IMR-90 (cell line): ENCODE results near the gene BTBD9.

Source experiments
- BHLHE40 ChIP-seq: fragments of 150-350 bp; IDR thresholded peaks from 2 replicates; pipeline ENCODE4 v1.6.1; 2016; ENCODE audit warnings: mild to moderate bottlenecking, low read depth, low read length
- CEBPB ChIP-seq: IDR thresholded peaks from 2 replicates; pipeline ENCODE4 v1.6.1; 2012; ENCODE audit warnings: low read depth, low read length, improper control_type of control experiment
- CTCF ChIP-seq: conservative IDR thresholded peaks from 2 replicates; pipeline ENCODE4 v1.5.1; 2012; ENCODE audit warnings: mild to moderate bottlenecking, low read depth, low read length, improper control_type of control experiment
- FOS ChIP-seq: fragments of 150-350 bp; IDR thresholded peaks from 2 replicates; pipeline ENCODE4 v1.6.1; 2016; ENCODE audit warnings: low read depth, low read length
- MAFK ChIP-seq: IDR thresholded peaks from 2 replicates; pipeline ENCODE4 v1.6.1; 2012; ENCODE audit warnings: low read depth, low read length, improper control_type of control experiment
- MAZ ChIP-seq: IDR thresholded peaks from 2 replicates; pipeline ENCODE4 v1.6.1; 2012; ENCODE audit warnings: low read depth, mild to moderate bottlenecking, low read length, improper control_type of control experiment, moderate library complexity, borderline replicate concordance
- POLR2A ChIP-seq: IDR thresholded peaks from 2 replicates; pipeline ENCODE4 v1.6.1; 2012; ENCODE audit warnings: mild to moderate bottlenecking, low read depth, low read length
- RAD21 ChIP-seq: IDR thresholded peaks from 2 replicates; pipeline ENCODE4 v1.6.1; 2012; ENCODE audit warnings: low read length, improper control_type of control experiment
- RFX5 ChIP-seq: IDR thresholded peaks from 2 replicates; pipeline ENCODE4 v1.8.0; 2012; ENCODE audit warnings: low read depth, mild to moderate bottlenecking, low read length, moderate library complexity
- SMC3 ChIP-seq: fragments of 150-350 bp; IDR thresholded peaks from 2 replicates; pipeline ENCODE4 v1.6.1; 2016; ENCODE audit warnings: low read depth, mild to moderate bottlenecking, antibody characterized with exemption, low read length, moderate library complexity

GRCh38 chr6:38349795-38350194 is 289.9 kb downstream of the BTBD9 start:
- TF ChIP-seq CTCF (no peak), MAZ (no peak), POLR2A (no peak), RAD21 (no peak), FOS (no peak), RFX5 (no peak), CEBPB (no peak), MAFK (no peak), SMC3 (no peak), BHLHE40 (no peak)
